GM23338 (cell line): ENCODE results near the gene MYOM3. TPM values are rescaled to one million over a fixed set of nuclear protein-coding genes. Genes with fewer than 3 reads are reported as not detected.

Experiments
- ATAC-seq: fragments of 200-7000 bp; cut with Tn5 transposase; 3 replicates; pipeline ENCODE4 v1.9.1; 2020
- DNase-seq: peaks from one replicate; pipeline ENCODE4 v3.0.0-alpha.2; 2015; ENCODE audit warnings: low spot score
- H2AFZ ChIP-seq: fragments of 200-600 bp; sonication (generic); 2 replicates; pipeline ENCODE4 v1.8.0; 2016; ENCODE audit warnings: antibody characterized with exemption, mild to moderate bottlenecking, moderate library complexity
- H3F3A ChIP-seq: fragments of 200-600 bp; sonication (generic); replicated peaks from 2 replicates; pipeline ENCODE4 v1.8.0; 2017; ENCODE audit warnings: antibody characterized with exemption, mixed run types, low read depth
- H3K27ac ChIP-seq: fragments of 200-600 bp; sonication (generic); 2 replicates; pipeline ENCODE4 v1.6.1; 2016; ENCODE audit warnings: low read depth
- H3K27me3 ChIP-seq: fragments of 200-600 bp; sonication (generic); 2 replicates; pipeline ENCODE4 v1.8.0; 2016; ENCODE audit warnings: mild to moderate bottlenecking, mixed run types, moderate library complexity; ENCODE audit not compliant: insufficient read depth
- H3K36me3 ChIP-seq: fragments of 200-600 bp; sonication (generic); 2 replicates; pipeline ENCODE4 v1.8.0; 2016; ENCODE audit warnings: mild to moderate bottlenecking; ENCODE audit not compliant: insufficient read depth
- H3K4me1 ChIP-seq: fragments of 200-600 bp; sonication (generic); 2 replicates; pipeline ENCODE4 v1.8.0; 2016; ENCODE audit warnings: mild to moderate bottlenecking, moderate library complexity; ENCODE audit not compliant: insufficient read depth
- H3K4me2 ChIP-seq: fragments of 200-600 bp; sonication (generic); 2 replicates; pipeline ENCODE4 v1.7.1; 2017; ENCODE audit warnings: mixed run types
- H3K4me3 ChIP-seq: fragments of 200-600 bp; sonication (generic); 2 replicates; pipeline ENCODE4 v1.6.1; 2016; ENCODE audit warnings: mixed run types
- H3K79me2 ChIP-seq: fragments of 200-600 bp; sonication (generic); replicated peaks from 2 replicates; pipeline ENCODE4 v1.8.0; 2017; ENCODE audit warnings: mild to moderate bottlenecking; ENCODE audit not compliant: insufficient read depth
- H3K9me2 ChIP-seq: fragments of 200-600 bp; sonication (generic); 2 replicates; pipeline ENCODE4 v1.8.0; 2017; ENCODE audit not compliant: insufficient read depth
- H4K20me1 ChIP-seq: fragments of 200-600 bp; sonication (generic); replicated peaks from 2 replicates; pipeline ENCODE4 v1.8.0; 2017; ENCODE audit warnings: mild to moderate bottlenecking; ENCODE audit not compliant: insufficient read depth
- H3K27ac Mint-ChIP-seq: 2 replicates; pipeline ENCODE4 v1.8.0; 2020; ENCODE audit warnings: inconsistent platforms, mild to moderate bottlenecking, moderate library complexity, mixed read lengths
- H3K27me3 Mint-ChIP-seq: 3 replicates; pipeline ENCODE4 v1.8.0; 2022; ENCODE audit warnings: low read depth, mild to moderate bottlenecking, moderate library complexity, mixed read lengths, inconsistent platforms; ENCODE audit not compliant: insufficient read depth, poor library complexity
- H3K36me3 Mint-ChIP-seq: 3 replicates; pipeline ENCODE4 v1.8.0; 2021; ENCODE audit warnings: low read depth, mild to moderate bottlenecking, inconsistent platforms, moderate library complexity, mixed read lengths
- H3K4me1 Mint-ChIP-seq: 3 replicates; pipeline ENCODE4 v1.8.0; 2020; ENCODE audit warnings: mild to moderate bottlenecking, inconsistent platforms, mixed read lengths
- H3K4me3 Mint-ChIP-seq: 3 replicates; pipeline ENCODE4 v1.8.0; 2021; ENCODE audit warnings: moderate library complexity, mild to moderate bottlenecking, inconsistent platforms, mixed read lengths
- H3K9me3 Mint-ChIP-seq: 3 replicates; pipeline ENCODE4 v1.8.0; 2020; ENCODE audit warnings: moderate library complexity, mild to moderate bottlenecking, inconsistent platforms, mixed read lengths
- CREB1 ChIP-seq: fragments of 250-450 bp; sonication (Bioruptor Pico); IDR thresholded peaks from 2 replicates; pipeline ENCODE4 v1.5.0; 2020; ENCODE audit warnings: low read depth, mild to moderate bottlenecking, moderate library complexity
- CTCF ChIP-seq, 2 experiments: fragments of 200-600 bp in 1 of 2; sonication (generic) in 1 of 2; conservative IDR thresholded peaks; 2 replicates each; pipeline versions ENCODE4 v1.5.1 to v1.6.1; 2016 to 2017; ENCODE audit warnings: antibody characterized with exemption in 2 of 2, low read depth in 2 of 2, mild to moderate bottlenecking in 2 of 2, moderate library complexity in 1 of 2
- ETS1 ChIP-seq: IDR thresholded peaks from 2 replicates; pipeline ENCODE4 v1.6.1; 2016; ENCODE audit warnings: antibody characterized with exemption
- EZH2 ChIP-seq: fragments of 200-600 bp; sonication (generic); IDR thresholded peaks from one replicate; pipeline ENCODE4 v1.8.0; 2017; ENCODE audit warnings: antibody characterized with exemption, mild to moderate bottlenecking, low read depth; ENCODE audit not compliant: unreplicated experiment
- JUNB ChIP-seq: IDR thresholded peaks from one replicate; pipeline ENCODE4 v1.6.1; 2016; ENCODE audit warnings: antibody characterized with exemption; ENCODE audit not compliant: unreplicated experiment
- NANOG ChIP-seq: IDR thresholded peaks from 2 replicates; pipeline ENCODE4 v1.6.1; 2016; ENCODE audit warnings: antibody characterized with exemption, borderline replicate concordance
- POLR2AphosphoS5 ChIP-seq: IDR thresholded peaks from 2 replicates; pipeline ENCODE4 v1.6.1; 2016; ENCODE audit warnings: antibody characterized with exemption, low read depth
- REST ChIP-seq: IDR thresholded peaks from one replicate; pipeline ENCODE4 v1.6.1; 2018; ENCODE audit warnings: antibody characterized with exemption; ENCODE audit not compliant: unreplicated experiment
- STAT1 ChIP-seq: IDR thresholded peaks from one replicate; pipeline ENCODE4 v1.6.1; 2016; ENCODE audit warnings: antibody characterized with exemption; ENCODE audit not compliant: unreplicated experiment
- ZNF114 ChIP-seq: fragments of 250-450 bp; sonication (Bioruptor Pico); IDR thresholded peaks from 2 replicates; pipeline ENCODE4 v1.5.0; 2020; ENCODE audit warnings: mild to moderate bottlenecking, moderate library complexity
- ZNF331 ChIP-seq: fragments of 250-450 bp; sonication (Bioruptor Pico); IDR thresholded peaks from 2 replicates; pipeline ENCODE4 v1.5.0; 2020; ENCODE audit warnings: low read depth, mild to moderate bottlenecking, moderate library complexity
- ZNF462 ChIP-seq: fragments of 250-450 bp; sonication (Bioruptor Pico); IDR thresholded peaks from 2 replicates; pipeline ENCODE4 v1.5.0; 2020; ENCODE audit warnings: mild to moderate bottlenecking, moderate library complexity
- polyA plus RNA-seq: library from polyadenylated mRNA; unstranded; fragments of >200 nt; fragmentation: Nextera tagmentation; extraction: Ambion mirVana; gene quantifications from 2 replicates; pipeline ENCODE4 v1.2.1, GENCODE V29; 2016
- total RNA-seq: library from RNA; depleted of rRNA; stranded (reverse); fragments of >200 nt; shearing (Covaris generic); gene quantifications from 2 replicates; pipeline ENCODE4 v1.2.3, GENCODE V29; 2014

The MYOM3 gene
- total and polyA plus RNA-seq, 2 experiments from 2014 or later: not detected

- no peak for TF ChIP-seq ETS1
- TF ChIP-seq STAT1: no peak
- no peak for TF ChIP-seq REST
- no peak for TF ChIP-seq ZNF114 (CRISPR knock-in tag)
- no peak for TF ChIP-seq CREB1
- no peak for TF ChIP-seq EZH2
- TF ChIP-seq JUNB: no peak
- no peak for TF ChIP-seq POLR2AphosphoS5
- no peak for TF ChIP-seq ZNF331
- TF ChIP-seq NANOG: no peak
Measured at GRCh38 chr1:24098943-24099638, 12.8 kb downstream of the MYOM3 start (continued).

- Histone ChIP-seq H2AFZ (no peak overlapping the region), H3K4me2 (no peak overlapping the region), H3K36me3 (no peaks in the 10 kb centered on the region), H3K27ac (no peak overlapping the region), H3K79me2 (no peaks in the 10 kb centered on the region), H4K20me1 (no peaks in the 10 kb centered on the region), H3K4me3 (no peak overlapping the region), H3F3A (no peaks in the 10 kb centered on the region), H3K27me3 (no peaks in the 10 kb centered on the region), H3K9me2 (no peaks in the 10 kb centered on the region), H3K4me1 (no peaks in the 10 kb centered on the region)
- peaks cover 12% of the 10 kb centered on the region for H3K27me3 Mint-ChIP-seq
- no peaks in the 10 kb centered on the region for H3K9me3 Mint-ChIP-seq
- no peaks in the 10 kb centered on the region for H3K36me3 Mint-ChIP-seq
- H3K4me3 Mint-ChIP-seq: no peak overlapping the region
- H3K27ac Mint-ChIP-seq: no peak overlapping the region
- DNase-seq (no peak), ATAC-seq (no peak)
- H3K4me1 Mint-ChIP-seq: peaks cover 12% of the 10 kb centered on the region
- TF ChIP-seq CREB1 (no peak), EZH2 (no peak), ZNF114 (CRISPR knock-in tag) (no peak), POLR2AphosphoS5 (no peak), ZNF462 (CRISPR knock-in tag) (no peak), CTCF (conservative IDR thresholded peaks at IDR 0.05; ENCODE audit: low read depth in 2 of 2) (no peak), NANOG (no peak), ZNF331 (no peak)
Measured at GRCh38 chr1:24098102-24098501, 13.8 kb downstream of the MYOM3 start.
